OCI-LY1 (cell line): ENCODE measurements around the gene NUP210.

ENCODE experiments used
- CTCF ChIP-seq: fragments of 200-600 bp; sonication (generic), shearing (Covaris generic); IDR thresholded peaks from 2 replicates; pipeline ENCODE4 v1.5.1; 2017; ENCODE audit warnings: mild to moderate bottlenecking, antibody characterized with exemption, low read length, moderate library complexity, mixed read lengths
- EZH2 ChIP-seq: fragments of 200-600 bp; sonication (generic), shearing (Covaris generic); IDR thresholded peaks from 2 replicates; pipeline ENCODE4 v1.8.0; 2017; ENCODE audit warnings: borderline replicate concordance, mixed run types, mild to moderate bottlenecking, antibody characterized with exemption, low read length, moderate library complexity, mixed read lengths

- TF ChIP-seq CTCF (no peak), EZH2 (no peak)
Measured at GRCh38 chr3:13407475-13407874, 12.6 kb downstream of the NUP210 start.
